OCI-LY1 (cell line): ENCODE data around the gene ABTB2.

ENCODE experiments used
- CTCF ChIP-seq: fragments of 200-600 bp; sonication (generic), shearing (Covaris generic); IDR thresholded peaks from 2 replicates; pipeline ENCODE4 v1.5.1; 2017; ENCODE audit warnings: mild to moderate bottlenecking, antibody characterized with exemption, low read length, moderate library complexity, mixed read lengths
- EZH2 ChIP-seq: fragments of 200-600 bp; sonication (generic), shearing (Covaris generic); IDR thresholded peaks from 2 replicates; pipeline ENCODE4 v1.8.0; 2017; ENCODE audit warnings: borderline replicate concordance, mixed run types, mild to moderate bottlenecking, antibody characterized with exemption, low read length, moderate library complexity, mixed read lengths

- TF ChIP-seq CTCF: no peak
- no peak for TF ChIP-seq EZH2
Observed at GRCh38 chr11:34300926-34301295, 56.9 kb downstream of the ABTB2 start.
